DND-41 (cell line): ENCODE results near the gene OLA1.

Source experiments
- CTCF ChIP-seq: IDR thresholded peaks from 2 replicates; pipeline ENCODE4 v1.5.1; 2012; ENCODE audit warnings: borderline replicate concordance, low read length, moderate library complexity, mild to moderate bottlenecking; ENCODE audit not compliant: poor library complexity, severe bottlenecking; ENCODE audit errors: extremely low read depth
- EZH2 ChIP-seq: IDR thresholded peaks from 3 replicates; pipeline ENCODE4 v1.6.1; 2012; ENCODE audit warnings: borderline replicate concordance, low read depth, mild to moderate bottlenecking, moderate library complexity, low read length, inconsistent platforms; ENCODE audit not compliant: severe bottlenecking

GRCh38 chr2:174235680-174236079 lies 12.7 kb downstream of the OLA1 start:
- TF ChIP-seq CTCF: no peak
- TF ChIP-seq EZH2: no peak
